Colonic mucosa (tissue), 4 donors: ENCODE data around the gene THAP7. TPM values are rescaled to one million over a fixed set of nuclear protein-coding genes. Genes with fewer than 3 reads are reported as not detected.

ENCODE experiments used
- DNase-seq: peaks from one replicate; pipeline ENCODE4 v3.0.0-alpha.2; 2020
- H3K27ac ChIP-seq: fragments of 200-600 bp; one replicate; pipeline ENCODE4 v1.8.0; 2021
- H3K27me3 ChIP-seq: fragments of 200-600 bp; one replicate; pipeline ENCODE4 v1.8.0; 2021
- H3K36me3 ChIP-seq: fragments of 200-600 bp; one replicate; pipeline ENCODE4 v1.8.0; 2021
- H3K4me1 ChIP-seq: fragments of 200-600 bp; one replicate; pipeline ENCODE4 v1.8.0; 2021; ENCODE audit warnings: mild to moderate bottlenecking
- H3K4me3 ChIP-seq: fragments of 200-600 bp; one replicate; pipeline ENCODE4 v1.8.0; 2021
- H3K9ac ChIP-seq, 2 donors: one replicate each; pipeline ENCODE4 v1.7.0; 2013; ENCODE audit warnings: control low read depth in 2 of 2, low read depth in 2 of 2, low read length in 2 of 2
- H3K9me3 ChIP-seq: fragments of 200-600 bp; one replicate; pipeline ENCODE4 v1.8.0; 2021
- CTCF ChIP-seq: fragments of 200-600 bp; IDR thresholded peaks from one replicate; pipeline ENCODE4 v1.8.0; 2022; ENCODE audit warnings: antibody characterized with exemption, mild to moderate bottlenecking
- intact Hi-C: fragments of 100-400 bp; cut with DNase I; formaldehyde crosslinking; loops from one replicate; pipeline ENCODE4 v1.14.1; 2022
- total RNA-seq, 2 donors: library from RNA; stranded (reverse); fragmentation: NEBNext Ultra II Directional in 1 of 2; extraction: Animal tissue kit (Norgen Biotek cat#: 25700) in 1 of 2; gene quantifications; one replicate each; pipeline ENCODE4 v1.2.1, GENCODE V29; 2021
- donor health status: healthy.
- donor health status: DM: no; HTN: no; CAD: no.
- donor health status: DM: no; HTN: no; CAD: no.

Gene THAP7
- total RNA-seq, 2 donors from 2014 or later, result 12.9 to 23.3 TPM

GRCh38 chr22:21020802-21021429 lies 19.0 kb upstream of the THAP7 start:
- H3K4me1 ChIP-seq, result no peaks in the 10 kb centered on the region
- no peaks in the 10 kb centered on the region for H3K9me3 ChIP-seq
- no peak overlapping the region for H3K9ac ChIP-seq
- no peak for TF ChIP-seq CTCF
- DNase-seq, result no peak
- no peak overlapping the region for H3K27ac ChIP-seq
- H3K27me3 ChIP-seq, result no peaks in the 10 kb centered on the region
- intact Hi-C loops, result no loop called here
- no peak overlapping the region for H3K4me3 ChIP-seq
- no peaks in the 10 kb centered on the region for H3K36me3 ChIP-seq

- Histone ChIP-seq H3K36me3 (no peaks in the 10 kb centered on the region), H3K4me1 (peaks cover 9% of the 10 kb centered on the region), H3K27me3 (no peaks in the 10 kb centered on the region), H3K9me3 (no peaks in the 10 kb centered on the region), H3K27ac (no peak overlapping the region), H3K4me3 (no peak overlapping the region), H3K9ac (no peak overlapping the region)
- TF ChIP-seq CTCF, result no peak
- DNase-seq, result no peak
- intact Hi-C loops, result no loop called here
These were observed 16.4 kb upstream of the THAP7 start for GRCh38 chr22:21018314-21018713.

- Histone ChIP-seq H3K27me3 (no peaks in the 10 kb centered on the region), H3K9me3 (no peaks in the 10 kb centered on the region), H3K9ac (no peak overlapping the region), H3K36me3 (no peaks in the 10 kb centered on the region), H3K4me1 (peaks cover 9% of the 10 kb centered on the region), H3K4me3 (no peak overlapping the region), H3K27ac (no peak overlapping the region)
- no peak for DNase-seq
- intact Hi-C loops, result no loop called here
- TF ChIP-seq CTCF, result no peak
These were observed 14.9 kb upstream of the THAP7 start for GRCh38 chr22:21016644-21017420.

GRCh38 chr22:21015466-21016006 lies 13.6 kb upstream of the THAP7 start:
- no peaks in the 10 kb centered on the region for H3K9me3 ChIP-seq
- no peaks in the 10 kb centered on the region for H3K36me3 ChIP-seq
- no peak for DNase-seq
- intact Hi-C loops, result no loop called here
- no peak overlapping the region for H3K4me3 ChIP-seq
- no peak overlapping the region for H3K9ac ChIP-seq
- H3K27ac ChIP-seq, result no peak overlapping the region
- no peak for TF ChIP-seq CTCF
- peaks cover 9% of the 10 kb centered on the region for H3K4me1 ChIP-seq
- H3K27me3 ChIP-seq, result no peaks in the 10 kb centered on the region

- Histone ChIP-seq H3K27me3 (no peaks in the 10 kb centered on the region), H3K9me3 (no peaks in the 10 kb centered on the region), H3K4me1 (peaks cover 9% of the 10 kb centered on the region), H3K4me3 (peak within 1 kb of the TSS; percentile 34), H3K9ac (peak within 1 kb of the TSS; percentile 47 to 61), H3K27ac (peak within 1 kb of the TSS; percentile 37), H3K36me3 (no peaks in the 10 kb centered on the region)
- TF ChIP-seq CTCF, result no peak
- peak; percentile 68 for DNase-seq
- intact Hi-C loops, result no loop called here
These were observed 13.0 kb upstream of the THAP7 start, which contains the start of gene P2RX6 for GRCh38 chr22:21014726-21015465. Gene P2RX6 (plus strand): TSS chr22:21015165. CDS start chr22:21015175, 10 bp downstream.
